Mesodermal cell (in vitro differentiated cells): ENCODE results near the gene FBXO7.

ENCODE experiments used
- H3K27ac ChIP-seq: 2 replicates; pipeline ENCODE4 v1.7.0; 2013; ENCODE audit warnings: mild to moderate bottlenecking, low read depth, low read length, moderate library complexity; ENCODE audit not compliant: severe bottlenecking
- H3K36me3 ChIP-seq: 2 replicates; pipeline ENCODE4 v1.7.1; 2013; ENCODE audit warnings: mild to moderate bottlenecking, low read length, moderate library complexity; ENCODE audit not compliant: control insufficient read depth, insufficient read depth
- H3K4me1 ChIP-seq: one replicate; pipeline ENCODE4 v1.7.1; 2013; ENCODE audit warnings: mild to moderate bottlenecking, low read length; ENCODE audit not compliant: insufficient read depth, control insufficient read depth, poor library complexity, severe bottlenecking
- H3K4me3 ChIP-seq: 2 replicates; pipeline ENCODE4 v1.7.0; 2013; ENCODE audit warnings: low read length, control low read depth, mild to moderate bottlenecking; ENCODE audit not compliant: insufficient read depth, poor library complexity, severe bottlenecking; ENCODE audit errors: extremely low read depth
- H3K9me3 ChIP-seq: 2 replicates; pipeline ENCODE4 v1.7.1; 2013; ENCODE audit warnings: mild to moderate bottlenecking, low read length, moderate library complexity; ENCODE audit not compliant: control insufficient read depth
- WGBS, 2 experiments: methylation state at CpG; one replicate each; pipeline ENCODE4 v1.1.5; 2013; ENCODE audit warnings: missing lambda C conversion rate in 2 of 2; ENCODE audit not compliant: insufficient coverage in 2 of 2; 5-methylcytosine and 5-hydroxymethylcytosine counted together

Gene FBXO7

GRCh38 chr22:32531931-32532819 is 57.6 kb downstream of the FBXO7 start:
- peak overlapping the region; percentile 4 for H3K27ac ChIP-seq
- H3K9me3 ChIP-seq: no peaks in the 10 kb centered on the region
- H3K4me1 ChIP-seq: peaks cover 26% of the 10 kb centered on the region
- no peak overlapping the region for H3K4me3 ChIP-seq
- 71 to 80% methylated on average over 15 to 19 of the region's 19 CpGs for WGBS, 2 experiments
- no peaks in the 10 kb centered on the region for H3K36me3 ChIP-seq

GRCh38 chr22:32532820-32533128 is 58.2 kb downstream of the FBXO7 start:
- Histone ChIP-seq H3K4me3 (no peak overlapping the region), H3K27ac (no peak overlapping the region), H3K4me1 (peaks cover 26% of the 10 kb centered on the region), H3K36me3 (no peaks in the 10 kb centered on the region), H3K9me3 (no peaks in the 10 kb centered on the region)
- WGBS, 2 experiments: 93 to 95% methylated on average over 8 to 9 of the region's 10 CpGs

GRCh38 chr22:32533265-32534111 is 58.9 kb downstream of the FBXO7 start:
- H3K4me3 ChIP-seq: no peak overlapping the region
- H3K36me3 ChIP-seq: no peaks in the 10 kb centered on the region
- peak overlapping the region; percentile 72 for H3K27ac ChIP-seq
- H3K4me1 ChIP-seq: peaks cover 26% of the 10 kb centered on the region
- WGBS, 2 experiments: 89 to 95% methylated on average over 12 to 15 of the region's 15 CpGs
- H3K9me3 ChIP-seq: no peaks in the 10 kb centered on the region

- H3K36me3 ChIP-seq: no peaks in the 10 kb centered on the region
- WGBS, 2 experiments: 84 to 85% methylated on average over 9 to 10 of the region's 15 CpGs
- no peak overlapping the region for H3K4me3 ChIP-seq
- peak overlapping the region; percentile 72 for H3K27ac ChIP-seq
- no peaks in the 10 kb centered on the region for H3K9me3 ChIP-seq
- H3K4me1 ChIP-seq: peaks cover 21% of the 10 kb centered on the region
Measured at GRCh38 chr22:32534252-32535235, 59.9 kb downstream of the FBXO7 start.

- H3K9me3 ChIP-seq: no peaks in the 10 kb centered on the region
- WGBS, 2 experiments: 93 to 94% methylated on average over 10 to 11 of the region's 11 CpGs
- H3K27ac ChIP-seq: no peak overlapping the region
- H3K36me3 ChIP-seq: no peaks in the 10 kb centered on the region
- no peak overlapping the region for H3K4me3 ChIP-seq
- peaks cover 20% of the 10 kb centered on the region for H3K4me1 ChIP-seq
Measured at GRCh38 chr22:32535531-32536190, 61.0 kb downstream of the FBXO7 start.

GRCh38 chr22:32536352-32536751 is 61.7 kb downstream of the FBXO7 start:
- Histone ChIP-seq H3K4me1 (peaks cover 17% of the 10 kb centered on the region), H3K4me3 (no peak overlapping the region), H3K36me3 (no peaks in the 10 kb centered on the region), H3K27ac (no peak overlapping the region), H3K9me3 (no peaks in the 10 kb centered on the region)
- 92 to 100% methylated on average over 2 of the region's 2 CpGs for WGBS, 2 experiments

GRCh38 chr22:32538521-32538920 is 63.9 kb downstream of the FBXO7 start:
- no peaks in the 10 kb centered on the region for H3K36me3 ChIP-seq
- peaks cover 5% of the 10 kb centered on the region for H3K4me1 ChIP-seq
- no peak overlapping the region for H3K27ac ChIP-seq
- 88 to 95% methylated on average over 6 to 7 of the region's 7 CpGs for WGBS, 2 experiments
- no peaks in the 10 kb centered on the region for H3K9me3 ChIP-seq
- no peak overlapping the region for H3K4me3 ChIP-seq

- Histone ChIP-seq H3K36me3 (no peaks in the 10 kb centered on the region), H3K4me3 (no peak overlapping the region), H3K4me1 (peaks cover under 1% of the 10 kb centered on the region), H3K27ac (no peak overlapping the region), H3K9me3 (no peaks in the 10 kb centered on the region)
- 84 to 86% methylated on average over 8 of the region's 10 CpGs for WGBS, 2 experiments
Measured at GRCh38 chr22:32539631-32540421, 65.2 kb downstream of the FBXO7 start.

GRCh38 chr22:32541481-32541880 is 66.9 kb downstream of the FBXO7 start:
- Histone ChIP-seq H3K27ac (no peak overlapping the region), H3K36me3 (no peaks in the 10 kb centered on the region), H3K4me1 (peaks cover 1% of the 10 kb centered on the region), H3K4me3 (no peak overlapping the region), H3K9me3 (no peaks in the 10 kb centered on the region)
- 64 to 99% methylated on average over 2 to 10 of the region's 13 CpGs for WGBS, 2 experiments
